G401 (cell line): ENCODE results near the gene JAKMIP3. TPM values are rescaled to one million over a fixed set of nuclear protein-coding genes. Genes with fewer than 3 reads are reported as not detected.
"Not testable (repeated sequence)": the region's sequence is repeated elsewhere in the genome, so short reads cannot be mapped to it uniquely, and the experiment has no call there.

ENCODE experiments used
- DNase-seq: peaks from one replicate; pipeline ENCODE4 v3.0.0-alpha.2; 2015; ENCODE audit warnings: low spot score
- in situ Hi-C: cut with HindIII; loops from 2 replicates; pipeline ENCODE4 v1.10.0; 2016; ENCODE audit warnings: low sequenced_read_pairs, mixed read lengths
- total RNA-seq: library from RNA; depleted of rRNA; stranded (reverse); fragments of >200 nt; shearing (Covaris generic); gene quantifications from 2 replicates; pipeline ENCODE4 v1.2.3, GENCODE V29; 2014

JAKMIP3 gene
- total RNA-seq, 1 experiment from 2014 or later, result 0.27 TPM

GRCh38 chr10:132062641-132063390 is 2.9 kb upstream of the JAKMIP3 start:
- in situ Hi-C loops, result no loop called here

GRCh38 chr10:132063432-132063831 is 2.3 kb upstream of the JAKMIP3 start:
- peak; percentile 45 for DNase-seq
- in situ Hi-C loops, result no loop called here

More at GRCh38 chr10:132062641-132063390, 2.9 kb upstream of the JAKMIP3 start:
- no peak for DNase-seq

GRCh38 chr10:132064082-132064755 is 1.5 kb upstream of the JAKMIP3 start:
- in situ Hi-C loops, result no loop called here
- DNase-seq, result peak; percentile 42

DNA sequence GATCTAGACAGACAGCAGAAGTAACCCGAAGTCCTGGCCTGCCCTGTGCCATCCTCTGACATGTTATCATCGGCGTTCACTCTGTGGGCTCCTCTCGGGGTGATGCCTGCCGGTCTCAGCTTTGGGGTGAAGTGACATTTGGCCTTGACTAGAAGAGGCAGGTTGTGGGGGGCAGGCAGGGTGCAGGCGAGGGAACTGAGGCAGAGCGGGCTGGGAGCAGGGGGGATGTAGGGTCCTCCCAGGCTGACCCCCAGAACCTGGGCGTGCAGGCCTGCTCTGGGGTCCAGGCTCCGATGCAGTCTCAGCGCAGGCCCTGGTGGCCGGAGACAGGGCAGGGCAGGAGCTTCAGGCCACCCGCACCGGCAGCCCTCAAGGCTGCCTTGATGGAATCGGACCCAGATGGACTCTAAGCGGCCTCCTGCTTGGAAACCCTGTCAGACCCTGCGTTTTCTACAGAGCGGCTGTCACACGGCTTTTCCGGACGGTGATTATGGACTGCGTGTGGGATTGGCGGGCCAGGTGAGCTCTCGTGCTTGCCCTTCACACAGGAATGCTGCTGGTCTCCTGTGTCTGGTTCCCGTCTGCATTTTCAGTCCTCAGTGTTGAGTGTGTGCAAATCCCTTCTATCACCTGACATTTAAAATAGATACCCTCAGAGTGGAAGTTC is 842 bp upstream of the JAKMIP3 start:
- in situ Hi-C loops, result no loop called here
- peak; percentile 63 for DNase-seq

DNA sequence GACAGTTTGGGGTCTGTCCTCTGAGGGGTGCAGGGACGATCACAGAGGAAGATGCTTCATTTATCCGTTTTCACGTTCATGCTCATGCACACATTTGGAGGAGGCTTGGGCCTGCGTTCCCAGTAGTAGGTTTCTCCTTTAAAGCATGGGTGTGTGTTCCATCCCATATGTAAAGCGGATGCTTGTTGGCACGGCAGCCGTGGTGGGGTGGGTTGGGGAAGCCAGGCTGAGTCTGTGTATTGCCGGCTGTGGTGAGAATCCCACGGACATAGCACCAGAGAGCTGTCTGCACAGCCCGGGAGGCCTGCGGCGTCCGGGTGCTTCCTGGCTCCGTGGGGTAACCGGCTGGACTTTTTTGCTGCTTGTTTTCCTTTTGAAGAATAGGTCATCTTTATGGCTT is 440 bp downstream of the JAKMIP3 start:
- in situ Hi-C loops, result no loop called here
- peak; percentile 51 for DNase-seq

DNA sequence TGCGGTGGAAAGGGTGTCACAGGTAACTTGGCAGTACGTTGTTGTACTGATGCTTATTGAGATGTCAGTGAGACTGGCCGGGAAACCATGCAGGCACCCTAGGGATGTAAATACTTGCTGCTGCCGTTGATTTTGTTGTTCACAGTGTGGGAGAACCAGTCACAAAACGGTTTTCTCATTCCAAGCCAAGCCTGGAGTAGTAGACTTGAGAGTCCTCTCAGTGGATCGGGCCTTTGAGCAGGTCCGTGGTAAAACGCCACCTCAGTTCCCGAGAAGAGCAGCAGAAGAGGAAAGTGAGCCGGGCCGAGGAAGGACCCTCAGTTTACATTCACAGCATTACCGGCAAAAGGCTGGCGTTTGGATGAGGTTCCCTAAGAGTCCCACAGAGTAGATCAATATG is 1.1 kb downstream of the JAKMIP3 start:
- peak; percentile 63 for DNase-seq
- in situ Hi-C loops, result no loop called here

DNA sequence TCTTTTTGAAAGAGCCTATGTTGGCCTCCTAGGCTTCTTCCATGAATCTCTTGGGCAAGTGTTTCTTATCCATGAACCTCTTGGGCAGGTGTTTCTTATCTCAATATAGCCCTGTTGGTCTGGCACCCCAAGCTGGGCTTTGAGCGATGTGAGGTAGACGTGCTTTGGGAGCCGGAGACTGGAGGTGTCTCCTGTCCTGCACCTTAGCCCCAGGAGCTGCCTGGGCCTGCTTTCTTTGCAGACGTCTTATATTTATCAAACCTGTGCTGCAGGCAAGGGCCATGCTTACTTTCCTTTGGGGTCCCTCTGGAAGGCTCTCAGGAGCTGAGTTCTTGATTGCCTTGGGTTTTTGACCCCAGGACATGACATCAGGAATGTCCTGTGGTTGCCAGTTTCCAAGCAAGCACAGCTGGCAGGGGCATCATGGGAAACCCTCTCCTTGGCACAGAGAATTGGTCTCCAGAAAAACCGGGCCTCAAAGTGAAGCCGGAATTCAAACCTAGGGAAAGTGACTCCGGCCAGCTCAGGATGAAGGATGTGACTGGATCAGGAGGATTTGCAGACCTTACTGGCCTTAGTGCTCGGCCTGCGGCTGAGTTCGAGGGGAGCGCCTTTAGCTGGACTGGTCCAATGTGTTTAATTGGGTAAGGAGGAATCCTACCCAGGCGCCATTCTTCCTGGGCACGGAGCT is 2.8 kb downstream of the JAKMIP3 start:
- no peak for DNase-seq
- in situ Hi-C loops, result no loop called here

- in situ Hi-C loops, result no loop called here
- DNase-seq, result no peak
Measured at GRCh38 chr10:132069122-132069848, 3.5 kb downstream of the JAKMIP3 start.

DNA sequence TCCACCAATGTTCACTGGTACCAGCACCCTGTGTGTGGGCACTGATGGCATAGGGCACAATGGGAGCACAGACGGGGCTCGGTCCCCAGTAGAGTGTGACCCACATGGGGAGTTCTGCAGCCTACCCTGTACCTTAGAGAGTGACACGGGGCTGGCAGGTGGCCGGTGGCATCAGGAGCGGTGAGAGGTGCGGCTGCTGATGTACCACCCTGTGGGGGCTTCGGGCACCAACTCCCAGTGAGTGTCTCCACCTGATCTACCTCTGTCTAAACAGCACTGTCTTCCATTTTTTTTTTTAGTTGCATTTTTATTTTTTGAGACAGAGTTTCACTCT is 4.1 kb downstream of the JAKMIP3 start:
- DNase-seq, result no peak
- in situ Hi-C loops, result no loop called here

GRCh38 chr10:132070724-132071123 is 5.0 kb downstream of the JAKMIP3 start:
- DNase-seq, result no peak
- in situ Hi-C loops, result no loop called here

DNA sequence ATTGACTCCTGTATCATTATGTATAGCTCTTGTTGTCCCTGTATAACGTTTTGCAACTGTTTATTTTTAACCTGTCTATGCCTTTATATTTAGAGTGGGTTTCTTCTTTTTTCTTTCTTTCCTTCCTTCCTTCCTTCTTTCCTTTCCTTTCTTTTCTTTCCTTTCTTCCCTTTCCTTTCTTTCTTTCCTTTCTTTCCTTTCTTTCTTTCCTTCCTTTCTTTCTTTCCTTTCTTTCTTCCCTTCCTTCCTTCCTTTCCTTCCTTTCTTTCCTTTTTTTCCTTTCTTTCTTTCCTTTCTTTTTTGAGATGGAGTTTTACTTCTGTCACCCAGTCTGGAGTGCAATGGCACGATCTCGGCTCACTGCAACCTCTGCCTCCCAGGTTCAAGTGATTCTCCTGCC is 5.9 kb downstream of the JAKMIP3 start:
- in situ Hi-C loops, result no loop called here
- no peak for DNase-seq

- in situ Hi-C loops, result no loop called here
Measured at GRCh38 chr10:132075909-132076577, 10.3 kb downstream of the JAKMIP3 start.

GRCh38 chr10:132076578-132077081 is 10.9 kb downstream of the JAKMIP3 start:
- DNase-seq, result no peak
- in situ Hi-C loops, result no loop called here

More at GRCh38 chr10:132075909-132076577, 10.3 kb downstream of the JAKMIP3 start:
- DNase-seq, result no peak

GRCh38 chr10:132077091-132077490 is 11.3 kb downstream of the JAKMIP3 start:
- in situ Hi-C loops, result no loop called here
- DNase-seq, result no peak

DNA sequence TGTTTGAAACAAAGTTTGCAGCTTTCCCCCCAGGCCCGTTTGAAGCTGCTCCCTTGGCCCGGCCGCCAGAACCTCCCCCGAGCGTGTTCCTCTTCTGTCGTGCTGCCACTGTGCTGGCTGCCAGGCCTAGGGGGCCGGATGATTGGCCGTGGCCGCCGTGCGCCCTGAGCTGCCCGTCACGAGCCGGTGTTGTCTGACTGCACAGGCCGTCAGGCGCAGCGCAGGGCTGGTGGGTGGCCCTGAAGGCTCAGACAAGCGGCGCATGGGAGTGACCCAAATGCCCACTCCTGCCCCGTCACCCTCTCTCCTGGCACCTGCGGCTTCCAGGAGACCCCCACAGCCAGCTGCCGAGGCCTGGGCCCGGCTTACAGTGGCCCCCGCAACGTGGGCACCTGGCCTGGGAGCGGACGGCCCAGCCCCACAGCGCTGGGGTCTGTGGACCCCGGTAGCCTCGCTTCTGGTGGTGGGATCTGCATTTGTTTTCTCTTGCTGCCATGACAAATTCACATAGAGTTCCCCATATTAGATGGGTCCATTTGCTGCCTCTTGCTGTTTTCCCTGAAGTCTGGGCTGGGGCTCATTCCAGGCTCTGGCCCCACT is 13.1 kb downstream of the JAKMIP3 start:
- in situ Hi-C loops, result no loop called here
- DNase-seq, result peak; percentile 65

GRCh38 chr10:132084384-132084783 is 18.6 kb downstream of the JAKMIP3 start:
- DNase-seq, in situ Hi-C loops: not testable (repeated sequence)

DNA sequence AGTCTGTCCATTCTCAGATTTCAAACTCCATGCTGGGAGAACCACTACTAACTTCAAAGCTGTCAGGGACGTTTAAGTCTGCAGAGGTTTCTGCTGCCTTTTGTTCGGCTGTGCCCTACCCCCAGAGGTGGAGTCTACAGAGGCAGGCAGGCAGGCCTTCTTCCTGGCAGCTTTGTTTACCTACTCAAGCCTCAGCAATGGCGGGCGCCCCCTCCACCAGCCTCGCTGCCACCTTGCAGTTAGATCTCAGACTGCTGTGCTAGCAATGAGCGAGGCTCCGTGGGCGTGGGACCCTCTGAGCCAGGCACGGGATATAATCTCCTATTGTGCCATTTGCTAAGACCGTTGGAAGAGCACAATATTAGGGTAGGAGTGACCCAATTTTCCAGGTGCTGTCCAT is 27.5 kb downstream of the JAKMIP3 start:
- in situ Hi-C loops, DNase-seq: not testable (repeated sequence)
